ENCODE results near the gene GRM7.

Gene GRM7

DNA sequence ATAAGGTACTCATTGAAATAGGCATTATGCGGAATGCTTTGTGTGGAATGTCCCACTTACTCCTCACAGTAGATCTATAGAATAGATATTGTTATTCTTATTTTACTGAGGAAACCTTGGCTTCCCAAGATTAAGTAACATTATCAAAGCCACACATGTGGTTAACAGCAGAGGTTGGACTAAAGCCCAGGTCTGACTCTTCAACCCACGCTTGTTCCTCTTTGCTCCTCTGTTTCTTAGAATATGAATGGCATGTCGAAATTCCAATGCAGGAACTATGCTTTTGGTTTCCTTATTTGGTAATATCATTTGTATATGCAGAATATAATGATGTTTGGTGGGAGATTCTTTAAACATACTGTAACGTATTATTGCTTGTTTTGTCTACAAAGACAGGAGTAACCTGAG is 821.9 kb downstream of the GRM7 start:
- no peak for DNase-seq

DNA sequence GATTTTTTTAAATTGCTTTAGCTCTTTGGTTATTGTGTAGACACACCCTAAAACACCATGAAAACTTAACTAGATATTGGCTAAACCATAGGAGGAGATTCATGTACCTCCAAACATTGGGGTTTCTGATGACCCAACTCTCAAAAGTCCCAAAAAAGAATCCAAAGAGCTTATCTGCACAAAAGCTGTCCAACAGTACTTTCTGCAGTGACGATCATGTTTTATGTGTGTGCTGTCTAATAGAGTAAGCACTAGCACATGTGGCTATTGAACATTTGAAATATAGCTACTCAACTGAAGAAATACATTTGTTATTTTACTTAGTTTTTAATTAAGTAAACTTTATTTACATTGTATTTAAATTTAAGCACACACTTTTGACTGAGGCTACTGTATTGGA is 822.5 kb downstream of the GRM7 start:
- no peak for DNase-seq

DNA sequence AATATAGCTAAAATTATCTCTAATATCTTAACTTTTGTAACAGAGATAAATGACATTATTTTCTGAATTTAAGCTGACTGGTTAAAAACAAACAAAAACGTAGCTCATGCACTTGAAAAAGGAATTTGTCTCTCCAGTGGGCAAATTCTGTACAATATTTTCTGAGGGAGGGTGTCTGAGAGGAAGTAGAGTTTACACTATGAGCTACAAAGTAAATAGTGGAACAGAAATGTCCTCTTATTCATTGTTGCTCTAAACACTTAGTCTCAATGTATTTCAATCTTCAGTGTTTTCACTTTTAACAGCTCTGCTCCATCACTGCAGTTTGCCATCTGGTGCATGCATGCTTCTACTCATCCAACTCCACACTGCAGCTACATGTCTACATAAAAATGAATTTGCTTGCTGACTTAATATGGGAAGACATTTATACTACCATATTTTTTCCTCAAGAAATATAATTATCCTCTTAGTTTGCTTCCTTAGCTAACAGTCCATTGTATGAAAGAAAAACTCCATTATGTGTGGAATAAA is 823.3 kb downstream of the GRM7 start:
- DNase-seq = no peak

DNA sequence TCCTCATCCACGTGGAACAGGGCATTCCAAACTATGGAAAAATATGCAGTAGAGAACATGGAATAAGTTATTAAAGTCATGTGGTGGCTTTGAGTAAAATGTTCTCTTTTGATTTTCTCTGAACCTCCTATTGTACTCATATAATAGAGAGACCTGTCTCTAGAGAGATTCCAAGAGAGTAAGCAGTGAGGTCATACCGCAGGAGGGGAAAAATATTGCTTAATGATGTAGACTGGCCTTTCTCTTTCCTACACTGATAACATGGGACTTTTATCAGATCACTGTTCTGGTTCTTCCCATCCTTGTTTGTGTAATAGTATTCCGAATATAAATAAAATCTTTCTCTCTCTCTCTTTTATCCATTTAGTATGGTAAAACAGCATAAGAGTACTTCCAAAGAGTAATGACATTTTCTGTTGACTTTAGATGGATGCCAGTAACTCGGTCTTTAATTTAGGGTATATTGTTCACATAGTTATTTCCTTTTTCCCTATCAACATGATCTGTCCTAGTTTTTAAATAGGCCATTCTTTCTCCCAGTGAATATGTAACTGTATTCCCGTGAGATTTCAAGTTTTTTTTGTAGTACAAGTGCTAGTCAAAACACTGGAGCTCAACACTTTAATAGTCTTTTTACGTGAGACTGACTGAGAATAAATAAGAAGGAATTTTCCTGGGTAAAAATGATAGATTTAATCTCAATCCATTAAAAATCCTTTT is 826.7 kb downstream of the GRM7 start:
- DNase-seq = no peak

DNA sequence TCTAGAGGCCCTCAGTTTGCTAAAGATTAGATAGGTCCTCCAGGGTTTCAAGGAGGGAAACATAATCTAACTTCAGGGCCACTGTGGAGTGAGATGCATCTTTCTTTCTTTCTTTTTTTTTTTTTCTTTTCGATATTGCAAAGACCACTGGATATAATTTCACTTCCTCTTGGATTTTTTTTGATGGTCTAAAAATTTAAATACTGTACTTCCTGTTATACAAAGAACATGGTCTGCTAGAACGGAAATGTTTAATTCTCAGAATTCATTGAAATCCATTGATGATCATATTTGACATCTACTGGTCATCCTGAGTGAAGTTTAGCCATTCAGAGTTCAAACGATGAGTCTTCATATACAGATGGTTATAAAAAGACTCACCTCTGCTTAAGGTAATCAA is 832.0 kb downstream of the GRM7 start:
- DNase-seq = no peak

DNA sequence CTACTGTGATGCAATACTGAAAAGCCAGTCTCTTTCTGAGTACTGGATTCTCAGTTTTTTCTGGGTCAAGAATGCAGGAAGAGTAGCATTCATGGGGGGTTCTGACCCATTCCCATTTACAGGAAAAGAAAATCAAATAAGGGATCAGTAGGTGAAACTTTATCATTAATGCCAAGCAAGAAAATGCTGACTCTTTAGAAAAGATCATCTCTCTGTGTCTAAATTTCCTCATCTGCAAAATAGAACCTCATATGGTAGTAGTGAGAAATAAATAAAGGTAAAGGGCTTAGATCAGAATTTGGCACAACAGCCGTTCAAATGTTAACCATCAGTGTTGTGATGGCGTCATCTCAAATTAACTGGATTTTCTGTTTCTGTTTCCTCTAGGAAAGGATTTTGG is 833.1 kb downstream of the GRM7 start:
- DNase-seq = no peak

DNA sequence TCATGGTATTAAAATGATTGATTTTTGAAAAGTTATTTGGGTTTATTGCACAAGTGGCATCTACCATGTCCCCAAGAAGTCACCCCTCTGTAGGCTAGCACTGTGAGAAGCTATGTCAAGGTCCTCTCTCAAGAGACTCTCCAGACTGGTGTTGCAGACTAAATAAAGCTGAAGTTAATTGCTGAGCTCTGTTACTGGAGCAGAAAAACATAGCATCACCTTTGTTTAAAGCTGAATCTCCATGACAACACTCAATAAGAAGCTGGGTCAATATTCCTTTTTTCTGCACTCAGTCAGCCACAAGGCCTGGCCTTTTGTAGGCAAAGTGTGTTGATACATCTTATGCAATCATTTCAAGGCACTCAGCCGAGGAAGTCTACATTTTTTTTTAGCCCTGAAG is 834.1 kb downstream of the GRM7 start:
- DNase-seq = no peak

DNA sequence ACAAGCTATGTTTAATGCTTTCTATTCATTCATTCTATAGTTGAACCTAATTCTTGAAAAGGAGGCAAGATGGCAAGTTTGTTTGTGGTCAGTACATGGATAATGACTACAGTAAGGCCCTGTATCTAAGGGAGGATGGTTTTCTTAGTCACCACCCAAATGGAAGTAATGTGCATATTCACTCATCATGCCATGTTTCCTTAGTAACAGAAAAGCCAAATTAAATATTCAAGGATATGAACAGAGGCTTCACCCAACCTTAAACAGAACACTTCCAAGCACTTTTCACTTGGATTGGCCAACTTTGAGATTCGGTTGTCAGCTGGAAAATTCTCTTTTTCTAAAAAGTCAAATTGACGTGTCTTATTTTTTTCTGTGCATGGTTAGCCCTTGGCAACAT is 835.4 kb downstream of the GRM7 start:
- DNase-seq = no peak

DNA sequence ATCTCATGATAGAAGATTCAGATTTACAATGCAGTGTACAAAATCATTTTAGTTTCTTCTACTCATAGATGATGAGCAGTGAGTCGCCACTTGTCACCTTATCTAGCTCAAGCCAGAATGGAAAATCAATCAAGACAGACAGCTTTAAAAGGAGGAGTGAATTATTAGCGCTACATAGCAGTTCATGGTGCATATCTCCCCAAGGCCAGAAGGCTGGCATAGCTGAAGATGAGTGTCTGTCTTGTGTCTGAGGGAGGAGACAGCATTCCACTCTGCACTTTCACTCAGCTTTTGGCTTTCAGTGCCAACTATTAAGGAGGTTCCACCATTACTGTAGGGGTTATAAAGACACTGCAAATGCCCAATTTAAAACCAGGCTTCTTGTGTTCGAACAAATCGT is 836.6 kb downstream of the GRM7 start:
- DNase-seq = no peak

DNA sequence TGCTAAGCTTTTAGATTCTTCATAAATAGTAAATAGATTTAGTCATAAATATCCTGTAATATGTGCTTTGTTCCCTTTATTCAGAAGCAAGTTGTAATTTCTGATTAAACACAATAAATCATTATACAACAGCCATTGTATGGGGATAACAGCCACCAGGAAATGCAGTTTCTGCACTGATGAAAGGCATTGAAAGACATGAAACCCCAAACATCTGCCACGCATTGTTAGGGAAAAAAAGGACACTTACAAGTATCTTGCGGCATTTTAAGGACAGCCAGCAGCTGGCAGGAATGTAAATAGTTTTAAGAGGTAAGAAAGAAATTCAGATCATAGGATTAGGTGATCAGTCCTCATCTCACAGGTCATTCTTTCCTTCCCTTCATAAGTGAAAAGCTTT is 839.6 kb downstream of the GRM7 start:
- DNase-seq = no peak

DNA sequence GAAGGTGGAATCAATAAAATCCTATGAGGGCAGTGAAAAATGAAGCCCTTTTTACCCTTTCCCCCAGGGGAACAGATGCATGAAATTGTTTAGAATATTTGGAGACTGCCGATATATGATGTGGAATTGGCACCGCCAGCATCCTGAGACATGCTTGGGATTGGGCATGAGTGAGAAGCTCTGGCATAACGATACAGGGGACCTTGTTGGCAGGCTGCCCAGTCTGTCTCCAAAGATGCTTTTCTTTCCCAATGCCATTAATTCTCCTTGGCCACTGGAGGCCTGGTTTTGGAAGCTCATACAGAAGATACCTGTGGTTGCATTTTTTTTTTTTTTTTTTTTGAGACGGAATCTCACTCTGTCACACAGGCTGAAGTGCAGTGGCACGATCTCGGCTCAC is 840.1 kb downstream of the GRM7 start:
- no peak for DNase-seq

DNA sequence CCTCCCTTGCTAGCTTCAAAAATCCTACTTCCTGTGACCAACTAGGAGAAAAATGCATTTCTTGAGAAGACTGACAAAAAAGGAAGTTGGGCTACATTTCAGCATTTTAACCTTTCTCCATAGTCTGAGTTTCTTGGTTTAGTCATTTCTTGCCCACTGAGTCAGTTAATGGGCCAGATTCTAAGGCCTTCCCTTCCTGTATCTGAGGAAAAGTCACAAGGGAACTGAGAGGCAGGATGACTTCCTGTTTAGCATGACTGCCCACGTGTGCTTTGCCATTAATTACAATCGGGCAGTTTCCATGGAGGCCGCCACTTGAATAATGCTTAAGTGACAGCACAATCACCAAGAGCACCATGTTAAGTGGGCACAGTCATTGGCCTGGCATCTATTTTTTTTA is 846.3 kb downstream of the GRM7 start:
- DNase-seq = no peak

DNA sequence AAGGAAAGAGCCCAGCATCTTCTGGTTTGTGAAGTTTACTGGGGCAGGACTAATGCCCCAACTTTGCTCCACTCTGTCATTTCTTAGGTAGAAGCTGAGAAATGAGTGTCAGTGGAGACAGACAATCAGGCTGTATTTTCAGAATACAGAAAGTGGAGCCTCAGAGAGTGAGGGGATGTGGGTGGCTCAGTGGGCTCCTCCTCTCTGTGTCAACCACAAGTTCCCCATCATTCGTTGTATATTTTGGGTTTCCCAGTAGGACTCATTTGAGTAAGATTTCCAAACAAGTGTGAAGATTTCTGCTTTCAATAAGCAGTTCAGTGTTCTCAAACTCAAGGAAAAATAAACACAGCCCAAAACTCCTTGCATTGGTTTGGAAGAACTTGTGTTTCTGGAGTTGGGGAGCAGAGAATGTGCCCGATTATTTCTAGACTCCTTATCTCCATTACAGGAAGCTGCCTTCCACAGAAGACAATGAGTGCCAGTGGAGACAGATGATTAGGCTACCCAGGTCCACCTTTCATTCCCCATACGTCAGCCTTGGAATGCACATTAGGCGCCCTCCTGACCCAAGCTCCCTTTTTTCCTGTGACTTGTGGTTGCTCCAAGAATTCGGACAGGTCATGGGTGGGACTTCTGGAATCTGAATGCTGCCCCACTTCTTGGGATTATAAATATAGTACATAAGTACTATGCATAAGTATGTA is 848.6 kb downstream of the GRM7 start:
- no peak for DNase-seq

DNA sequence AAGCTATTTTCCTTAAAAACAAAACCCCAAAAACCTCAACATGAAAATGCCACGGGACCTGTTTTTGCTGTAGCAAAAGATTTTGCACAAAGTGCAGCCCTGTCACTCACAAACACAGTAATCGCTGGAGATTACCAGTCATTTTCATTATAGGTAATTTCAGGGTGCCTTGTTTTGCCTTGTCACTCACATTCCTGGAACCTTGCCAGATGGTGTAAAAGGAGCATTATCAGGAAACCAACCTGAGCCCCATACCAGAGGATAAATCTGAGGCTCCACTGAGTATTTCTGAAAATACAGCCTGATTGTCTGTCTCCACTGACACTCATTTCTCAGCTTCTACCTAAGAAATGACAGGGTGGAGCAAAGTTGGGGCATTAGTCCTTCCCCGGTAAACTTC is 849.4 kb downstream of the GRM7 start:
- no peak for DNase-seq

DNA sequence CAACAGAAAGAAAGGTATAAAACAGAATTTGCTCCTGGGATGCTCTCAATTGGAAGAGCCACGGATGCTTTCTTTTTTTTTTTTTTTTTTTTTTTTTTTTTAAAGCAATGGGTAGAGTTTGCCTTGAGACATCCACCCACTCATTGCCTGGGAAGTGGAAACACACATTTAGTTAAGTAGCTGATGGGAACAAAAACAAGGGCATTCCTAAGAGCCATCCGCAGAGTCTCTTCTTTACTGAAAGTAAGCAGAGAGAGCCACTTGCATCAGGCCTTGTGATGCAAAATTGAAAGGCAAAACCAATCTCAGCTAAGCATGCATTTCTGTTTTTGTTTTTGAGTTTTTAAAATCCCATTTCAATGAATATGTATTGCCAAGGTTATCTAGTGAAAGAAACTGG is 852.8 kb downstream of the GRM7 start:
- DNase-seq = no peak

DNA sequence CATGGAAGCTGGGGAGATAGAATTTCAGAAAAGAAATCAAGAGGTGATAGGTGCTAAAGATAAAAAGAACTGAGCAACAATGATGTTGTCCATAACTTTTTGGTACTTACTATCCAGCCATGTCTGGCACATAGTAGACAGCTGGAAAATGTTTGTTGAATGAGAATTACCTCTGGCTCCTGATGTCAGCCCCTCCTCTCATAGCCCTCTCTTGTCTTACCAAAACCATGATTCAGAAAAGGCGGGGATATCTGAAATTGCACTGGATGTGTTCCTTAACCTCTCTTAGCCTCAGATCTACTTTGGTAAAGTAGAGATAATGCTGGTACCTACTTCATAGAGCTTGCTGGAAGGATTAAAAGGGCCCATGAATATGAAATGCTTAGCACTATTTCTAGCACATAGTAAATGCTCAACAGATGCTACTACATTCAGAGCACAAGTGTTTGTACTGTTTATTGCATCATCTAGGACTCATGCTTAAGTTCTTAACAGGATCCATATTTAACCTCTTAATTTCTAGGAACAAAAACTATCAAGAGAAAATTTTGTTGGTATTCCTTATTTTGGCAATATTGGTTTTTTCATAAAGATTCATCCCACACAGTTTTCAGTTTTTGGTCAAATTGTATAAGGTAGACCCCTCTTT is 859.9 kb downstream of the GRM7 start:
- DNase-seq = no peak

DNA sequence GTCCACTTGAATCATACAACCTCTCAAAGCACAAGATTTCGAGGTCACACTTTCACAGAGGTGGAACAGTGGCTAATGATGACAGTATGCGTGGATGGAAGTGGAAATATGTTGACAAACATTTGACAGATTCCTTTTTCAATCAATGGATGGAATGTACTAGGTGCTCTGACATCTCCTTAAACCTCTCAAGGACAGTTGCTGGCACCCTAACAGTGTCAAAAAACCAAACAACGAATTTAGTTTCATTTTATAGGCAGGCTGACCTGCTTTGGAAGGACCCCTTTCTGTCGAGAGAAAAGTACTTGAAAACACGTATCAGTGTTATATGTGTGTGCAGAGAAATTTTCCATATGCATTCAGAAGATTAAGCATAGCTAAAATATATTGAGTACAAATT is 861.0 kb downstream of the GRM7 start:
- DNase-seq = no peak

DNA sequence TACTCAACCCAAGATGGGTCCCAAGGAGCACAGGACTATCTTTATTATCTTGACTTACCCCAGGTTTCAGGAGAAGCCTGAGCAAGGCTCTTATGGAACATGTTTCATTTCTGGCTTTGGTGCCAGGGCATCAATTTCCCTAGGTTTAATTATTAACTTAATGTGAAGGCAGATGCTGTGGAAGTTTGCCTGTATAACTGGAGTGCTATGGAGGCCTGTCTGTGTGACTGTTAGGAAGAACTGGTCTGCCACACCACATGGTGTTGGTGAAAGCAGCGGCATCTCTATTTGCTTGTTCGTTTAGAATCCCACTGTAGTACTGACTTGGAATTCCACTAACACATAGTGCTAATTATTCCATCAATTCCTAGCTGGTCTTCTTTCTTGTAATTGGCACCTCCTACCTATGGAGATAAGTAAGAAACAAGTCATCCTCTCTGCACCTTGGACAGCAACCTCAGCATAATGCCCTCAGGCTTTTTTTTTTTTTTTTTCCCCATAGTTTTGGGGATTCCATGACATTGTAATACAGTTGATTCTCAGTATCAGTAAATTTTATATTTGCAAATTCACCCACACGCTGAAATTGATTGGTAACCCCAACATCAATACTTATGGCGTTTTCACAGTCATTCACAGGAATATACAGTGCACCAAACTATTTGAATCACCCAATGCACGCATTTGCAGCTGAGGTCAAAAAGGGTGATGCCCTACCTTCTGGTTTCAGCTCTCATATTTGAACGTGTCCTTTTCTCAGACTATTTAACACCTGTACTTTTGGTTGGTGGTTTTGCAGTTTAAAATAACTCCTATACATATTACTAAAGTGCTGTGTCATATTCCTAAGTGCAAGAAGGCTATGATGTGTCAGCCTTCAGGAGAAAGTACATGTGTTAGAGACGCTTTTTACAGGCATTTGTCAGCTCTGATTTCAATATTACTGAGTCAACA is 867.9 kb downstream of the GRM7 start:
- no peak for DNase-seq

DNA sequence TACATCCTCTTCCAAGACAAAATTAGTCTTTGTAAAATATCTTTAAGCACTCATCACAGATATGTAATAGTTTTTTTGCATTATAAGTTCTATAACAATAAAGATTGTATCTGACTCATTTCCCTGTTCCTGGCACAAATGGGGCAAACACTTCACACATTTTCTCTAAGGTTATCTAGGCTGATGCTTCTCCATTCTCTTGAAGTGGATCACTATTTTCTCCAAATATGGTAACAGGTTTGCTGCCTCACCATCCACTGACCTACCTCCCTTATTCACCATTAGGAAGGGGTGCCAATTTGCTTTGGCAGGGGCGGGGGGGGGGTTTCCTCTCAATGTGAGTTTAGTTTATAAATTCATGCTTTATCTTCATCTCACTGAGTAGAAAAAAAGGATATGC is 873.0 kb downstream of the GRM7 start:
- no peak for DNase-seq

DNA sequence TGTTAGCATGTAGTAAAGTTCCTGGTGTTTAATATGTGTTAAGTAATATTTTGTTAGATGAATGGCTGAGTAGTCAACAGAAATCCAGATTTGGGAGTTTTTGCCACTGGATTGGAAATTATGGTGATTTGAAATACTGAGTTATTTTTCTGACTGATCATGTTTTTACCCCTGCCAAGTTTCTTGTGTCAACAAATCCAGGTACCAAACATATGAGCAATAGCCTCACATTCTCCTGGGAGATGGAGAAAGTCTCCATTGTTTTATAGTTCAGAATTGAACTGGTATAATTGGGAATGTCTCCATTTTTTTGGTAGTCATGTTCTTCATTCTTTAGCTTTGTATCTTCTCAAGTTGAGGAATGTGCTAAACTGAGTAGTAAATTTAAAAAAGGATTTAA is 873.5 kb downstream of the GRM7 start:
- DNase-seq = no peak

DNA sequence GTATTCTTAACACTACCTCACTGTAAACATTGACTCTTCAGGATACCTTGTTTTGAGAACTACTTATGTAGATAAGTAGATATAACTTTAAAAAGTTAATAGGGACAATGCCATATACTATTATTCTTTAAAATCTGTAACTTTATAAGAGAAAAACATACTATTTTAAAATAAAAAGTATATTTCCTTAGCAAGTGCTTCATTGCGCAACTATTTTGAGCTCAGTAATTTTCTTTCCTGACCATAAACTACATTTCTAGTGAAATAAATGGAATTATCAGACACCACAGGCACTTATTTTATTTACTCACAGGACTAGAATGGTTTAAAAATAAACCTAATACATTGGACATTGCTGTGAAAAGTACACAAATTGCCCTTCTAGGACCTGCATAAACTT is 876.3 kb downstream of the GRM7 start:
- no peak for DNase-seq

DNA sequence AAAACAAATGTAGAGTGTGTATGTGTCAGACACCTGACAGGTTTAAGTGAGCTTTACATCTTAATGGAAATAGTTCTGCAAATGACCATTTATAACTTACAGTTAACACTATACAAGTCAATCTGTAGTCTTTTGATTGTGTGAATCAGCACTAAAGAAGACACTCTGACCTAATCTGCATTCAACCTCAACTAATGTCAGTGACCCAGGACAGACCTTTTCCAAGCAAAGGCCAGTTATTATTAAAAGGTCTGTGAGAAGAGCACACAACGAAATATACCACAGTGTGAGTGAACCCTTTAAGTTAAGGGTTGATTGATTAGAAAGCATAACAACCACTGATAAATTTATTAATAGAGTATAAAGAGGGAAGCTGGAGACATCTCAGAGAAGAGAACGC is 878.8 kb downstream of the GRM7 start:
- DNase-seq = no peak

DNA sequence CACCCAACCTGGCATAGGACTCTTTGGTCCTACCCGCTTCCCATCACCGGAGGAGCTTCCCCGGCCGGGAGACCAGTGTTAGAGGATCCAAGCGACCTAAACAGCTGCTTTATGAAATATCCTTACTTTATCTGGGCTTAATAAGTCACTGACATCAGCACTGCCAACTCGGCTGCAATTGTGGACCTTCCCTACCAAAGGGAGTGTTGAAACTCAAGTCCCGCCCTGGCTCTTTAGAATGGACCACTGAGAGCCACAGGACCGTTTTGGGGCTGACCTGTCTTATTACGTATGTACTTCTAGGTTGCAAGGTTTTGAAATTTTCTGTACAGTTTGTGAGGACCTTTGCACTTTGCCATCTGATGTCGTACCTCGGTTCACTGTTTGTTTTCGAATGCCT is 879.5 kb downstream of the GRM7 start:
- no peak for DNase-seq

Data from T-helper 2 cell (primary cell).